BJ (cell line): ENCODE measurements around the gene CCBE1. TPM values are rescaled to one million over a fixed set of nuclear protein-coding genes. Genes with fewer than 3 reads are reported as not detected.

Experiments used
- CTCF ChIA-PET: fragments of 350-600 bp; formaldehyde crosslinking; extraction: SDS; loops from one replicate; lab custom pipeline; 2021; ENCODE audit warnings: antibody characterized with exemption, inconsistent platforms; lab: Yijun Ruan, JAX
- POLR2A ChIA-PET: fragments of 300-600 bp; sonication (Branson Sonifier 250); formaldehyde crosslinking; extraction: SDS; loops from one replicate; lab custom pipeline; 2021; ENCODE audit warnings: antibody characterized with exemption; lab: Charles Lee
- DNase-seq: peaks from one replicate; pipeline ENCODE4 v3.0.0-alpha.2; 2011; ENCODE audit warnings: low read depth
- H3K27me3 ChIP-seq: 2 replicates; pipeline ENCODE4 v1.6.0; 2011; ENCODE audit warnings: low read length; ENCODE audit not compliant: control insufficient read depth, insufficient read depth
- H3K36me3 ChIP-seq: 2 replicates; pipeline ENCODE4 v1.5.1; 2011; ENCODE audit warnings: low read length; ENCODE audit not compliant: control insufficient read depth, insufficient read depth
- H3K4me3 ChIP-seq: 2 replicates; pipeline ENCODE4 v1.5.1; 2011; ENCODE audit warnings: low read depth, mild to moderate bottlenecking, control low read depth, low read length
- polyA plus RNA-seq: library from polyadenylated mRNA; depleted of rRNA; stranded (reverse); fragments of >200 nt; gene quantifications from 2 replicates; pipeline ENCODE4 v1.2.3, GENCODE V29; 2011
- TF ChIP-seq, protein P1 (sequence below): IDR thresholded peaks from 2 replicates; pipeline ENCODE4 v1.5.1; 2011; ENCODE audit warnings: low read depth, mild to moderate bottlenecking, control low read depth, inconsistent platforms, low read length, moderate library complexity; ENCODE audit not compliant: insufficient read depth

Gene CCBE1
- polyA plus RNA-seq, 1 experiment, result 51.2 TPM

- CTCF ChIA-PET, result interaction anchor here (0.7 to 3.9 kb wide), 3 partner anchors 72 to 78 kb away, joined by 3 to 15 read pairs (median 3); no protein-coding TSS in a partner anchor
- DNase-seq, result no peak
- H3K36me3 ChIP-seq, result no peaks in the 10 kb centered on the region
- no peak overlapping the region for H3K4me3 ChIP-seq
- TF ChIP-seq, protein P1, sequence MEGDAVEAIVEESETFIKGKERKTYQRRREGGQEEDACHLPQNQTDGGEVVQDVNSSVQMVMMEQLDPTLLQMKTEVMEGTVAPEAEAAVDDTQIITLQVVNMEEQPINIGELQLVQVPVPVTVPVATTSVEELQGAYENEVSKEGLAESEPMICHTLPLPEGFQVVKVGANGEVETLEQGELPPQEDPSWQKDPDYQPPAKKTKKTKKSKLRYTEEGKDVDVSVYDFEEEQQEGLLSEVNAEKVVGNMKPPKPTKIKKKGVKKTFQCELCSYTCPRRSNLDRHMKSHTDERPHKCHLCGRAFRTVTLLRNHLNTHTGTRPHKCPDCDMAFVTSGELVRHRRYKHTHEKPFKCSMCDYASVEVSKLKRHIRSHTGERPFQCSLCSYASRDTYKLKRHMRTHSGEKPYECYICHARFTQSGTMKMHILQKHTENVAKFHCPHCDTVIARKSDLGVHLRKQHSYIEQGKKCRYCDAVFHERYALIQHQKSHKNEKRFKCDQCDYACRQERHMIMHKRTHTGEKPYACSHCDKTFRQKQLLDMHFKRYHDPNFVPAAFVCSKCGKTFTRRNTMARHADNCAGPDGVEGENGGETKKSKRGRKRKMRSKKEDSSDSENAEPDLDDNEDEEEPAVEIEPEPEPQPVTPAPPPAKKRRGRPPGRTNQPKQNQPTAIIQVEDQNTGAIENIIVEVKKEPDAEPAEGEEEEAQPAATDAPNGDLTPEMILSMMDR, result no peak
- POLR2A ChIA-PET, result no interaction called here
- no peaks in the 10 kb centered on the region for H3K27me3 ChIP-seq
These were observed 6.9 kb upstream of the CCBE1 start for GRCh38 chr18:59704146-59704545.

GRCh38 chr18:59701272-59701671 is 4.0 kb upstream of the CCBE1 start:
- Histone ChIP-seq H3K4me3 (no peak overlapping the region), H3K27me3 (no peaks in the 10 kb centered on the region), H3K36me3 (no peaks in the 10 kb centered on the region)
- TF ChIP-seq, protein P1, result no peak
- no peak for DNase-seq
- POLR2A ChIA-PET, result no interaction called here
- CTCF ChIA-PET, result interaction anchor here (1.4 kb wide), 1 partner anchor 122 kb away, joined by 6 read pairs; no protein-coding TSS in a partner anchor

GRCh38 chr18:59700535-59700967 is 3.3 kb upstream of the CCBE1 start:
- Histone ChIP-seq H3K27me3 (no peaks in the 10 kb centered on the region), H3K4me3 (no peak overlapping the region), H3K36me3 (no peaks in the 10 kb centered on the region)
- TF ChIP-seq, protein P1, result no peak
- ChIA-PET CTCF (interaction anchor here (1.1 kb wide), 1 partner anchor 123 kb away, joined by 9 read pairs; no protein-coding TSS in a partner anchor), POLR2A (interaction anchor here (0.9 kb wide), 1 partner anchor 15 kb away, joined by 3 read pairs; no protein-coding TSS in a partner anchor)
- DNase-seq, result no peak

GRCh38 chr18:59699750-59700534 is 2.7 kb upstream of the CCBE1 start:
- CTCF ChIA-PET, result interaction anchor here (0.6 to 1.1 kb wide), 2 partner anchors 53 to 124 kb away, joined by 3 to 9 read pairs; no protein-coding TSS in a partner anchor
- DNase-seq, result no peak
- H3K36me3 ChIP-seq, result no peaks in the 10 kb centered on the region

GRCh38 chr18:59699061-59699460 is 1.8 kb upstream of the CCBE1 start:
- Histone ChIP-seq H3K27me3 (no peaks in the 10 kb centered on the region), H3K4me3 (no peak overlapping the region), H3K36me3 (no peaks in the 10 kb centered on the region)
- POLR2A ChIA-PET, result no interaction called here
- no peak for DNase-seq
- TF ChIP-seq, protein P1, result no peak
- CTCF ChIA-PET, result no interaction called here

More at GRCh38 chr18:59699750-59700534, 2.7 kb upstream of the CCBE1 start:
- TF ChIP-seq, protein P1, result no peak
- no peaks in the 10 kb centered on the region for H3K27me3 ChIP-seq
- H3K4me3 ChIP-seq, result no peak overlapping the region
- POLR2A ChIA-PET, result interaction anchor here (0.9 kb wide), 1 partner anchor 15 kb away, joined by 3 read pairs; no protein-coding TSS in a partner anchor
